ENCODE measurements around the gene USP48. TPM values are rescaled to one million over a fixed set of nuclear protein-coding genes. Genes with fewer than 3 reads are reported as not detected.

The USP48 gene
- total and polyA plus RNA-seq, 10 of the 15 experiments (the other 5 are each of a cell fraction or from before 2014, with no cell fraction given), result 21.2 to 115 (median 75.5) TPM

- TF ChIP-seq CUX1 (IDR thresholded peaks at IDR 0.05; ENCODE audit: insufficient replicate concordance, low read depth, low read length) (no peak), BRCA1 (IDR thresholded peaks at IDR 0.05; ENCODE audit: low read depth, low read length) (no peak)
Observed at GRCh38 chr1:21823206-21823979, 40.4 kb upstream of the USP48 start (continued).

GRCh38 chr1:21822349-21822748, 39.4 kb upstream of the USP48 start:
- Histone ChIP-seq H3K27ac (ENCODE audit: control insufficient read depth, insufficient read depth) (no peak overlapping the region), H3K4me3 (no peak overlapping the region), H3K4me2 (ENCODE audit: control insufficient read depth, insufficient read depth) (no peak overlapping the region), H4K20me1 (ENCODE audit: control insufficient read depth, insufficient read depth) (no peaks in the 10 kb centered on the region), H3K4me1 (ENCODE audit: control insufficient read depth, insufficient read depth, low read length) (no peaks in the 10 kb centered on the region), H3K9me3 (replicated peaks; ENCODE audit: control insufficient read depth, insufficient read depth, low read length) (no peaks in the 10 kb centered on the region), H3K36me3 (ENCODE audit: control insufficient read depth in 2 of 2, insufficient read depth in 2 of 2, low read length in 1 of 2) (no peaks in the 10 kb centered on the region), H3K9ac (ENCODE audit: control insufficient read depth, insufficient read depth, low read length) (no peak overlapping the region), H3K27me3 (replicated peaks in 1 of 2; ENCODE audit: control insufficient read depth in 2 of 2, insufficient read depth in 2 of 2, low read length in 1 of 2) (no peaks in the 10 kb centered on the region), H2AFZ (ENCODE audit: control insufficient read depth, low read depth, low read length) (no peak overlapping the region), H3K79me2 (ENCODE audit: control insufficient read depth, insufficient read depth, low read length) (no peaks in the 10 kb centered on the region)
- POLR2A ChIA-PET, result no interaction called here
- DNase-seq (ENCODE audit: low read depth, low spot score), result no peak
- WGBS (ENCODE audit: insufficient coverage, insufficient replicate concordance, low lambda C conversion rate, missing lambda C conversion rate), result 42% methylated on average over 8 of the region's 9 CpGs
- in situ Hi-C loops (cut with MboI) (no loop called here), intact Hi-C loops (cut with micrococcal nuclease; ENCODE audit: unreplicated experiment) (no loop called here)
- ATAC-seq, result peak; percentile 46
- no peak for FAIRE-seq
- RAD21 ChIA-PET (ENCODE audit: unreplicated experiment), result no interaction called here
- BruUV-seq (replicated peaks), result no TSS peak
- SMC1A ChIA-PET (ENCODE audit: uncharacterized antibody, unreplicated experiment), result no interaction called here
- CTCF ChIA-PET, result no interaction called here
- TF ChIP-seq SRF (IDR thresholded peaks at IDR 0.05; ENCODE audit: low read depth in 2 of 2, low read length in 2 of 2) (no peak), USF1 (IDR thresholded peaks at IDR 0.05; ENCODE audit: borderline replicate concordance, extremely low read length, insufficient read depth, low read depth, low read length) (no peak), NFYA (IDR thresholded peaks at IDR 0.05; ENCODE audit: borderline replicate concordance, low read depth, low read length) (no peak), POLR2AphosphoS5 (IDR thresholded peaks at IDR 0.05; ENCODE audit: low read length) (no peak), NBN (IDR thresholded peaks at IDR 0.05) (no peak), YY1 (IDR thresholded peaks at IDR 0.05; ENCODE audit: low read depth, low read length) (no peak), CHD4 (IDR thresholded peaks at IDR 0.05) (no peak), MEF2B (IDR thresholded peaks at IDR 0.05; ENCODE audit: partially characterized antibody, poor library complexity, severe bottlenecking) (no peak), ZNF274 (IDR thresholded peaks at IDR 0.05; ENCODE audit: insufficient read depth, insufficient read length) (no peak), POLR2AphosphoS2 (IDR thresholded peaks at IDR 0.05; ENCODE audit: low read depth, low read length) (no peak), PKNOX1 (IDR thresholded peaks at IDR 0.05) (no peak), CEBPB (IDR thresholded peaks at IDR 0.05; ENCODE audit: borderline replicate concordance in 1 of 2, low read depth in 2 of 2, low read length in 2 of 2) (no peak)

Measured in GM12878 (cell line).